ENCODE data around the gene NPTN.

GRCh38 chr15:73674587-73674986 is 41.4 kb upstream of the NPTN start:
- no peak for TF ChIP-seq CTCF (optimal IDR thresholded peaks at IDR 0.05 in 1 of 3, IDR thresholded peaks at IDR 0.05 in 1 of 3, conservative IDR thresholded peaks at IDR 0.05 in 1 of 3; ENCODE audit: extremely low read depth in 1 of 3, insufficient read depth in 2 of 3, low read length in 3 of 3)
- TF ChIP-seq EZH2 (IDR thresholded peaks at IDR 0.05; ENCODE audit: low read length) = no peak

All from keratinocyte (primary cell).